ENCODE measurements around the gene RFLNA. TPM values are rescaled to one million over a fixed set of nuclear protein-coding genes. Genes with fewer than 3 reads are reported as not detected.
A peak's percentile ranks its signal among the peaks of the same experiment; 100 is the strongest.

RFLNA gene
- total and polyA plus RNA-seq, 2 experiments from 2014 or later = 3.9 to 20.4 TPM

DNA sequence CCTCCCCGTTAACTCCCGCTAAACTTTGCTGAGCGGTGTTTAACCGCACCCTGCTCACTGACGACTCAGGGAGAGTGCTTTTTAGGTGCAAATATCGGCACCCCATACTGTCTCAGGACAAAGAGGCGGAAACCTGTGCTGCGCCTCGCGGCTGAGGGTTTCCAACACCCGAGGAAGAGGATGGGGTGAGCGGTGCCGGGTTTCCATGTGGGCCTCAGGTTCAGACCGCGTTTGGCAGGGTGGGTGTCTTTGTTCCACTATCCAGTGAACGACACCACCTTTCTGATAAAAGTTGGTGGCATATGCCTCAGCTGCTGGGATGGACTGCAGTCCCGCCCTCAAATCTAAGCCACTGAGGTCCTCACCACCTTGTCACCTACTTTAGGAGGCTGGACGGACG is 3.0 kb downstream of the RFLNA start:
- no peak for TF ChIP-seq EZH2 (IDR thresholded peaks at IDR 0.05; ENCODE audit: low read depth, unreplicated experiment)
- TF ChIP-seq, protein P1, sequence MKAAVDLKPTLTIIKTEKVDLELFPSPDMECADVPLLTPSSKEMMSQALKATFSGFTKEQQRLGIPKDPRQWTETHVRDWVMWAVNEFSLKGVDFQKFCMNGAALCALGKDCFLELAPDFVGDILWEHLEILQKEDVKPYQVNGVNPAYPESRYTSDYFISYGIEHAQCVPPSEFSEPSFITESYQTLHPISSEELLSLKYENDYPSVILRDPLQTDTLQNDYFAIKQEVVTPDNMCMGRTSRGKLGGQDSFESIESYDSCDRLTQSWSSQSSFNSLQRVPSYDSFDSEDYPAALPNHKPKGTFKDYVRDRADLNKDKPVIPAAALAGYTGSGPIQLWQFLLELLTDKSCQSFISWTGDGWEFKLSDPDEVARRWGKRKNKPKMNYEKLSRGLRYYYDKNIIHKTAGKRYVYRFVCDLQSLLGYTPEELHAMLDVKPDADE (IDR thresholded peaks at IDR 0.05) = no peak
- no peak for TF ChIP-seq ZNF331 (CRISPR knock-in tag; IDR thresholded peaks at IDR 0.05; ENCODE audit: low read depth)
- no peak for TF ChIP-seq EZH2phosphoT487 (IDR thresholded peaks at IDR 0.05; ENCODE audit: unreplicated experiment)
- no peak for TF ChIP-seq CREB1 (CRISPR knock-in tag; IDR thresholded peaks at IDR 0.05; ENCODE audit: low read depth)
- no peak for TF ChIP-seq JUNB (IDR thresholded peaks at IDR 0.05; ENCODE audit: unreplicated experiment)
- TF ChIP-seq ZNF114 (CRISPR knock-in tag; IDR thresholded peaks at IDR 0.05) = no peak
- no peak for TF ChIP-seq POLR2AphosphoS5 (IDR thresholded peaks at IDR 0.05; ENCODE audit: low read depth)
- no peak for TF ChIP-seq ZNF462 (CRISPR knock-in tag; IDR thresholded peaks at IDR 0.05)
- TF ChIP-seq REST (IDR thresholded peaks at IDR 0.05; ENCODE audit: unreplicated experiment) = no peak
- TF ChIP-seq NANOG (IDR thresholded peaks at IDR 0.05; ENCODE audit: borderline replicate concordance) = no peak
- TF ChIP-seq, protein P2, sequence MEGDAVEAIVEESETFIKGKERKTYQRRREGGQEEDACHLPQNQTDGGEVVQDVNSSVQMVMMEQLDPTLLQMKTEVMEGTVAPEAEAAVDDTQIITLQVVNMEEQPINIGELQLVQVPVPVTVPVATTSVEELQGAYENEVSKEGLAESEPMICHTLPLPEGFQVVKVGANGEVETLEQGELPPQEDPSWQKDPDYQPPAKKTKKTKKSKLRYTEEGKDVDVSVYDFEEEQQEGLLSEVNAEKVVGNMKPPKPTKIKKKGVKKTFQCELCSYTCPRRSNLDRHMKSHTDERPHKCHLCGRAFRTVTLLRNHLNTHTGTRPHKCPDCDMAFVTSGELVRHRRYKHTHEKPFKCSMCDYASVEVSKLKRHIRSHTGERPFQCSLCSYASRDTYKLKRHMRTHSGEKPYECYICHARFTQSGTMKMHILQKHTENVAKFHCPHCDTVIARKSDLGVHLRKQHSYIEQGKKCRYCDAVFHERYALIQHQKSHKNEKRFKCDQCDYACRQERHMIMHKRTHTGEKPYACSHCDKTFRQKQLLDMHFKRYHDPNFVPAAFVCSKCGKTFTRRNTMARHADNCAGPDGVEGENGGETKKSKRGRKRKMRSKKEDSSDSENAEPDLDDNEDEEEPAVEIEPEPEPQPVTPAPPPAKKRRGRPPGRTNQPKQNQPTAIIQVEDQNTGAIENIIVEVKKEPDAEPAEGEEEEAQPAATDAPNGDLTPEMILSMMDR (conservative IDR thresholded peaks at IDR 0.05; ENCODE audit: low read depth in 2 of 2) = no peak
- no peak for TF ChIP-seq STAT1 (IDR thresholded peaks at IDR 0.05; ENCODE audit: unreplicated experiment)
- Histone ChIP-seq H3K27me3 (ENCODE audit: insufficient read depth) (peaks cover 29% of the 10 kb centered on the region), H3F3A (replicated peaks; ENCODE audit: low read depth) (peaks cover 8% of the 10 kb centered on the region; the same call in 1 of the 2 replicates), H3K9me2 (ENCODE audit: insufficient read depth) (no peaks in the 10 kb centered on the region), H3K27ac (ENCODE audit: low read depth) (no peak overlapping the region), H3K36me3 (ENCODE audit: insufficient read depth) (no peaks in the 10 kb centered on the region), H4K20me1 (replicated peaks; ENCODE audit: insufficient read depth) (no peaks in the 10 kb centered on the region; the same call in 1 of the 2 replicates), H3K4me2 (peak overlapping the region; percentile 26; the same call in 1 of the 2 replicates), H3K4me3 (0 out of 2 replicates have a peak overlapping the region, but pooled peaks have one; percentile 66), H3K4me1 (ENCODE audit: insufficient read depth) (peaks cover 33% of the 10 kb centered on the region), H3K79me2 (replicated peaks; ENCODE audit: insufficient read depth) (peaks cover 23% of the 10 kb centered on the region), H2AFZ (no peak overlapping the region)
- H3K4me3 Mint-ChIP-seq = no peak overlapping the region
- no peak overlapping the region for H3K27ac Mint-ChIP-seq
- no peak for DNase-seq (ENCODE audit: low spot score)
- peak; percentile 4; the same call in 2 of the 3 replicates for ATAC-seq
- H3K9me3 Mint-ChIP-seq = no peaks in the 10 kb centered on the region
- H3K4me1 Mint-ChIP-seq = peaks cover 40% of the 10 kb centered on the region
- peaks cover 31% of the 10 kb centered on the region for H3K27me3 Mint-ChIP-seq (ENCODE audit: insufficient read depth, low read depth, poor library complexity)
- peaks cover 4% of the 10 kb centered on the region for H3K36me3 Mint-ChIP-seq (ENCODE audit: low read depth)

Data from GM23338 (cell line).